Fibroblast of mammary gland (primary cell): ENCODE results near the gene C11orf97.

Experiments
- DNase-seq: peaks from one replicate; pipeline ENCODE4 v3.0.0-alpha.2; 2010; ENCODE audit warnings: low read depth
- H3K4me3 ChIP-seq: 2 replicates; pipeline ENCODE4 v1.5.1; 2011; ENCODE audit warnings: low read depth, mild to moderate bottlenecking, low read length, moderate library complexity; ENCODE audit not compliant: control insufficient read depth
- CTCF ChIP-seq: conservative IDR thresholded peaks from 2 replicates; pipeline ENCODE4 v1.5.1; 2011; ENCODE audit warnings: low read depth, low read length, inconsistent platforms; ENCODE audit not compliant: control insufficient read depth, insufficient read depth

The C11orf97 gene

GRCh38 chr11:94511932-94512781 is at the start of gene C11orf97:
Gene C11orf97, plus strand, starts transcription at chr11:94512461. Its CDS starts 68 bp downstream, at chr11:94512529.
- DNase-seq = peak; percentile 26
- H3K4me3 ChIP-seq = peak within 1 kb of the TSS; percentile 45
- TF ChIP-seq CTCF = no peak

GRCh38 chr11:94469416-94469815 is 42.8 kb upstream of the C11orf97 start:
- no peak for TF ChIP-seq CTCF
- no peak overlapping the region for H3K4me3 ChIP-seq
- no peak for DNase-seq

- no peak for DNase-seq
- TF ChIP-seq CTCF = no peak
- no peak overlapping the region for H3K4me3 ChIP-seq
These were observed 39.1 kb upstream of the C11orf97 start for GRCh38 chr11:94472916-94473799.

GRCh38 chr11:94477624-94478023 is 34.6 kb upstream of the C11orf97 start:
- no peak overlapping the region for H3K4me3 ChIP-seq
- DNase-seq = no peak
- no peak for TF ChIP-seq CTCF

- no peak for DNase-seq
- H3K4me3 ChIP-seq = no peak overlapping the region
- TF ChIP-seq CTCF = no peak
These were observed 30.9 kb upstream of the C11orf97 start for GRCh38 chr11:94481342-94481741.

GRCh38 chr11:94486068-94486467 is 26.2 kb upstream of the C11orf97 start:
- TF ChIP-seq CTCF = no peak
- no peak for DNase-seq
- H3K4me3 ChIP-seq = no peak overlapping the region
